NT2/D1 (cell line): Measurements from ENCODE around the gene CACUL1.

Experiments used
- YY1 ChIP-seq: IDR thresholded peaks from 2 replicates; pipeline ENCODE4 v1.6.1; 2011; ENCODE audit not compliant: insufficient read length, insufficient read depth
- ZNF274 ChIP-seq: IDR thresholded peaks from 2 replicates; pipeline ENCODE4 v1.6.1; 2011; ENCODE audit warnings: mild to moderate bottlenecking, low read depth, low read length

GRCh38 chr10:118680197-118680596 lies 74.6 kb downstream of the CACUL1 start:
- TF ChIP-seq YY1 (no peak), ZNF274 (no peak)
